HepG2 (cell line): ENCODE measurements around the gene PGAP3.

ENCODE experiments used
- GABPB1 ChIP-seq: IDR thresholded peaks from 2 replicates; pipeline ENCODE4 v1.6.1; 2016; ENCODE audit warnings: mild to moderate bottlenecking, missing genetic modification reagents, moderate library complexity, missing compliant biosample characterization
- MTA3 ChIP-seq: sonication (generic); formaldehyde crosslinking; IDR thresholded peaks from 2 replicates; pipeline ENCODE4 v1.4.0; 2020; ENCODE audit warnings: missing genetic modification reagents
- SIN3A ChIP-seq: IDR thresholded peaks from 2 replicates; pipeline ENCODE4 v1.6.1; 2011; ENCODE audit warnings: low read depth, mild to moderate bottlenecking, control low read depth, low read length, borderline replicate concordance
- ZNF468 ChIP-seq: sonication (generic); formaldehyde crosslinking; IDR thresholded peaks from 2 replicates; pipeline ENCODE4 v1.8.0; 2022; ENCODE audit warnings: mild to moderate bottlenecking, moderate library complexity, missing genetic modification reagents
- ZNF577 ChIP-seq: sonication (generic); formaldehyde crosslinking; IDR thresholded peaks from 2 replicates; pipeline ENCODE4 v1.4.0; 2020; ENCODE audit warnings: mild to moderate bottlenecking, low read depth, missing genetic modification reagents, borderline replicate concordance
- ZNF614 ChIP-seq: IDR thresholded peaks from 2 replicates; pipeline ENCODE4 v1.6.1; 2018; ENCODE audit warnings: missing biosample characterization, missing genetic modification reagents, inconsistent platforms, borderline replicate concordance
- ZSCAN22 ChIP-seq: sonication (generic); formaldehyde crosslinking; IDR thresholded peaks from 2 replicates; pipeline ENCODE4 v1.4.0; 2020; ENCODE audit warnings: mild to moderate bottlenecking, missing genetic modification reagents
- TF ChIP-seq, protein P1 (sequence below): sonication (generic); formaldehyde crosslinking; IDR thresholded peaks from 2 replicates; pipeline ENCODE4 v1.5.0; 2020; ENCODE audit warnings: mild to moderate bottlenecking, missing genetic modification reagents, moderate library complexity
- TF ChIP-seq, protein P2 (sequence below), 2 experiments: sonication (generic) in 1 of 2; formaldehyde crosslinking in 1 of 2; IDR thresholded peaks; 2 replicates each; pipeline versions ENCODE4 v1.5.1 to v1.6.1; 2011 to 2020; ENCODE audit warnings: borderline replicate concordance in 1 of 2, low read depth in 1 of 2, low read length in 1 of 2, mild to moderate bottlenecking in 1 of 2, missing genetic modification reagents in 1 of 2, moderate library complexity in 1 of 2
- TF ChIP-seq, protein P3 (sequence below): sonication (generic); formaldehyde crosslinking; IDR thresholded peaks from 2 replicates; pipeline ENCODE4 v1.8.1; 2022; ENCODE audit warnings: low read depth, mild to moderate bottlenecking, missing genetic modification reagents

DNA sequence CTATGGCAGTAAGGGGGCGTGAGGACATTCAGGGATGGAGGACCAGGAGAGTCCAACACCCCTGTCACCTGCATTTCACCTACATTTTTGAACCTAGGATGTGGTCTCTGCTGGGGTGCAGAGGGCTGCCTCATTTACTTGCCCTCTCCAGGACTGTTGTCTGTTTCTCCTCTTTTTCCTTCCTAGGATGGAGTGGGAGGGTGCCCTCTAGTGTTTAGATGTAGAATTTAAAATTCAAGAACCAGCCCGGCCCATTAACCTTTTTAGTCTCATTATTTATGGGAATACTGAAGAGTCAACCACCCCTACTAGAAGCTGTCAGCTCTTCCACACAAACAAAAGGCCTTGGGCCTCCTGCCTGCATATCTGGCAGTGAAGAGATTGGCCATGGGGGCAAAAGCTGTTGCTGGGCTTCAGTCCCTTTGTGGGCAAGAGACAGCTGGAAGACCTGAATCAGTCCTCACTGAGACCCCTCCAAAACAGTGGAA lies 53.4 kb downstream of the PGAP3 start:
- TF ChIP-seq GABPB1 (CRISPR knock-in tag) (no peak), SIN3A (no peak), ZNF614 (no peak), ZNF577 (no peak), ZNF468 (CRISPR knock-in tag) (no peak), ZSCAN22 (no peak), MTA3 (no peak)
- TF ChIP-seq, protein P1, sequence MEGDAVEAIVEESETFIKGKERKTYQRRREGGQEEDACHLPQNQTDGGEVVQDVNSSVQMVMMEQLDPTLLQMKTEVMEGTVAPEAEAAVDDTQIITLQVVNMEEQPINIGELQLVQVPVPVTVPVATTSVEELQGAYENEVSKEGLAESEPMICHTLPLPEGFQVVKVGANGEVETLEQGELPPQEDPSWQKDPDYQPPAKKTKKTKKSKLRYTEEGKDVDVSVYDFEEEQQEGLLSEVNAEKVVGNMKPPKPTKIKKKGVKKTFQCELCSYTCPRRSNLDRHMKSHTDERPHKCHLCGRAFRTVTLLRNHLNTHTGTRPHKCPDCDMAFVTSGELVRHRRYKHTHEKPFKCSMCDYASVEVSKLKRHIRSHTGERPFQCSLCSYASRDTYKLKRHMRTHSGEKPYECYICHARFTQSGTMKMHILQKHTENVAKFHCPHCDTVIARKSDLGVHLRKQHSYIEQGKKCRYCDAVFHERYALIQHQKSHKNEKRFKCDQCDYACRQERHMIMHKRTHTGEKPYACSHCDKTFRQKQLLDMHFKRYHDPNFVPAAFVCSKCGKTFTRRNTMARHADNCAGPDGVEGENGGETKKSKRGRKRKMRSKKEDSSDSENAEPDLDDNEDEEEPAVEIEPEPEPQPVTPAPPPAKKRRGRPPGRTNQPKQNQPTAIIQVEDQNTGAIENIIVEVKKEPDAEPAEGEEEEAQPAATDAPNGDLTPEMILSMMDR = peak; percentile 76
- TF ChIP-seq, protein P2, sequence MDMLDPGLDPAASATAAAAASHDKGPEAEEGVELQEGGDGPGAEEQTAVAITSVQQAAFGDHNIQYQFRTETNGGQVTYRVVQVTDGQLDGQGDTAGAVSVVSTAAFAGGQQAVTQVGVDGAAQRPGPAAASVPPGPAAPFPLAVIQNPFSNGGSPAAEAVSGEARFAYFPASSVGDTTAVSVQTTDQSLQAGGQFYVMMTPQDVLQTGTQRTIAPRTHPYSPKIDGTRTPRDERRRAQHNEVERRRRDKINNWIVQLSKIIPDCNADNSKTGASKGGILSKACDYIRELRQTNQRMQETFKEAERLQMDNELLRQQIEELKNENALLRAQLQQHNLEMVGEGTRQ (IDR thresholded peaks at IDR 0.05; ENCODE audit: low read depth, low read length) = no peak
- TF ChIP-seq, protein P2 (CRISPR knock-in tag; IDR thresholded peaks at IDR 0.05; ENCODE audit: borderline replicate concordance) = no peak
- TF ChIP-seq, protein P3, sequence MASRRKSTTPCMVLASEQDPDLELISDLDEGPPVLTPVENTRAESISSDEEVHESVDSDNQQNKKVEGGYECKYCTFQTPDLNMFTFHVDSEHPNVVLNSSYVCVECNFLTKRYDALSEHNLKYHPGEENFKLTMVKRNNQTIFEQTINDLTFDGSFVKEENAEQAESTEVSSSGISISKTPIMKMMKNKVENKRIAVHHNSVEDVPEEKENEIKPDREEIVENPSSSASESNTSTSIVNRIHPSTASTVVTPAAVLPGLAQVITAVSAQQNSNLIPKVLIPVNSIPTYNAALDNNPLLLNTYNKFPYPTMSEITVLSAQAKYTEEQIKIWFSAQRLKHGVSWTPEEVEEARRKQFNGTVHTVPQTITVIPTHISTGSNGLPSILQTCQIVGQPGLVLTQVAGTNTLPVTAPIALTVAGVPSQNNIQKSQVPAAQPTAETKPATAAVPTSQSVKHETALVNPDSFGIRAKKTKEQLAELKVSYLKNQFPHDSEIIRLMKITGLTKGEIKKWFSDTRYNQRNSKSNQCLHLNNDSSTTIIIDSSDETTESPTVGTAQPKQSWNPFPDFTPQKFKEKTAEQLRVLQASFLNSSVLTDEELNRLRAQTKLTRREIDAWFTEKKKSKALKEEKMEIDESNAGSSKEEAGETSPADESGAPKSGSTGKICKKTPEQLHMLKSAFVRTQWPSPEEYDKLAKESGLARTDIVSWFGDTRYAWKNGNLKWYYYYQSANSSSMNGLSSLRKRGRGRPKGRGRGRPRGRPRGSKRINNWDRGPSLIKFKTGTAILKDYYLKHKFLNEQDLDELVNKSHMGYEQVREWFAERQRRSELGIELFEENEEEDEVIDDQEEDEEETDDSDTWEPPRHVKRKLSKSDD = no peak
